Mucosa of descending colon (tissue), 3 donors: ENCODE measurements around the gene RXRG. TPM values are rescaled to one million over a fixed set of nuclear protein-coding genes. Genes with fewer than 3 reads are reported as not detected.

Experiments
- ATAC-seq: fragments of 200-7000 bp; cut with Tn5 transposase; one replicate; pipeline ENCODE4 v1.9.1; 2020; ENCODE audit warnings: mild to moderate bottlenecking, moderate library complexity
- DNase-seq, 3 donors: peaks; one replicate each; pipeline ENCODE4 v3.0.0-alpha.2; 2020
- H3K36me3 ChIP-seq: fragments of 200-600 bp; one replicate; pipeline ENCODE4 v1.8.0; 2021; ENCODE audit warnings: low read depth, mild to moderate bottlenecking
- H3K4me1 ChIP-seq: fragments of 200-600 bp; one replicate; pipeline ENCODE4 v1.8.0; 2021; ENCODE audit warnings: low read depth, mild to moderate bottlenecking
- H3K4me3 ChIP-seq: fragments of 200-600 bp; one replicate; pipeline ENCODE4 v1.8.0; 2021; ENCODE audit warnings: mild to moderate bottlenecking
- H3K9me3 ChIP-seq: fragments of 200-600 bp; one replicate; pipeline ENCODE4 v1.8.0; 2021; ENCODE audit warnings: mild to moderate bottlenecking
- intact Hi-C, 2 donors: fragments of 100-400 bp; cut with DNase I in 1 of 2; cut with micrococcal nuclease in 1 of 2; formaldehyde crosslinking; loops; one replicate each; pipeline versions ENCODE4 v1.11.0 to v1.11.1; 2022; cut with DNase I, micrococcal nuclease
- total RNA-seq, 3 donors: library from RNA; stranded (reverse); fragmentation: NEBNext Ultra II Directional in 2 of 3; extraction: Animal tissue kit (Norgen Biotek cat#: 25700) in 2 of 3; gene quantifications; one replicate each; pipeline versions ENCODE4 v1.2.1 to v1.2.4, GENCODE V29; 2021 to 2023
- TF ChIP-seq, protein P1 (sequence below): fragments of 200-600 bp; IDR thresholded peaks from one replicate; pipeline ENCODE4 v1.8.0; 2022; ENCODE audit warnings: antibody characterized with exemption, mild to moderate bottlenecking
- donor health status: DM: no; HTN: no; CAD: no; lungs with moderate emphysema.
- donor health status: DM: no; HTN: no; CAD: no.
- donor health status: DM: no; HTN: yes; CAD: no.

The RXRG gene
- total RNA-seq, 3 donors from 2014 or later = 0.29 to 1.8 (median 1.1) TPM

DNA sequence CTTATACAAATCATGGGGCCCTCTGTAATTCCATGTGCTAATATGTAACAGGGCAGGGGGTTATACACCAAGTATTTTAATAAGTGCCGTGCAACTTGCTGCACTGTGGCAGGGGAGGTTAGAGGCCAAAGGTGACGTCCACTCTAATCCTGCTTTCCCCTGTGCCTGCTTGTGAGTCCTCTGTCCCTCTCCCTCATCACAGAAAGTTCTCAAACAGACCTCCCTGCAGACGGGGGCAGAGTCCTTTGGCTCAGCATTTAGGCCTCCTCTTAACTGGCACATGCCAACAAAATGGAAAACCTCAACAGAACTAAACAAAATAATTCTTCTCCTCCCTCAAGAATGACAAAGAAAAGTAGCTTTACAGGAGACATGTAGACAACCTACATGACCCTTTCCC lies 2.9 kb downstream of the RXRG start:
- TF ChIP-seq, protein P1, sequence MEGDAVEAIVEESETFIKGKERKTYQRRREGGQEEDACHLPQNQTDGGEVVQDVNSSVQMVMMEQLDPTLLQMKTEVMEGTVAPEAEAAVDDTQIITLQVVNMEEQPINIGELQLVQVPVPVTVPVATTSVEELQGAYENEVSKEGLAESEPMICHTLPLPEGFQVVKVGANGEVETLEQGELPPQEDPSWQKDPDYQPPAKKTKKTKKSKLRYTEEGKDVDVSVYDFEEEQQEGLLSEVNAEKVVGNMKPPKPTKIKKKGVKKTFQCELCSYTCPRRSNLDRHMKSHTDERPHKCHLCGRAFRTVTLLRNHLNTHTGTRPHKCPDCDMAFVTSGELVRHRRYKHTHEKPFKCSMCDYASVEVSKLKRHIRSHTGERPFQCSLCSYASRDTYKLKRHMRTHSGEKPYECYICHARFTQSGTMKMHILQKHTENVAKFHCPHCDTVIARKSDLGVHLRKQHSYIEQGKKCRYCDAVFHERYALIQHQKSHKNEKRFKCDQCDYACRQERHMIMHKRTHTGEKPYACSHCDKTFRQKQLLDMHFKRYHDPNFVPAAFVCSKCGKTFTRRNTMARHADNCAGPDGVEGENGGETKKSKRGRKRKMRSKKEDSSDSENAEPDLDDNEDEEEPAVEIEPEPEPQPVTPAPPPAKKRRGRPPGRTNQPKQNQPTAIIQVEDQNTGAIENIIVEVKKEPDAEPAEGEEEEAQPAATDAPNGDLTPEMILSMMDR = no peak
- ATAC-seq (no peak), DNase-seq (no peak)
- intact Hi-C loops = no loop called here
- H3K4me3 ChIP-seq = no peak overlapping the region
- no peaks in the 10 kb centered on the region for H3K9me3 ChIP-seq
- no peaks in the 10 kb centered on the region for H3K36me3 ChIP-seq
- H3K4me1 ChIP-seq = no peaks in the 10 kb centered on the region

- H3K4me3 ChIP-seq = no peak overlapping the region
- ATAC-seq = no peak
- no peaks in the 10 kb centered on the region for H3K9me3 ChIP-seq
- DNase-seq = no peak
- no peaks in the 10 kb centered on the region for H3K4me1 ChIP-seq
- TF ChIP-seq, protein P1 = no peak
- intact Hi-C loops = no loop called here
- H3K36me3 ChIP-seq = no peaks in the 10 kb centered on the region
Observed at GRCh38 chr1:165441166-165441880, 3.6 kb downstream of the RXRG start.

DNA sequence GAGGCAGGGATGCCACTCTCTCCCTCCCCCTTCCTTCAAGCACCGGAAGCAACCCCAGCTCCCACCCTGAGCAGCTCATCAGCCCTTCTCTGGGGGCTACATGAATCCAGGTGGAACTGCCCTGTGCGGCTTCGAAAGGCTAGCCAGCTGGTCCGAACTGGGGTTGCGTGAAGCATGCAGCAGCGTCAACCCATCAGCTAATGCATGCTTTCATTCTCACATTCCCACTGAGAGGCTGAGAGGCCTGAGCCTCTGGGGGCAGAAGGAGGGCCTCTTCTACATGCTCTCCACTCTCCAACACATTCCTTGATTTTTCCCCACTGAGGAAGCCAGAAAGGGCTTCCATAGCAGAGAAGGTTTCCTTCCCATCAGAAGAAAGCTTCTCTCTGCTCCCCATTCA lies 5.6 kb downstream of the RXRG start:
- DNase-seq (no peak), ATAC-seq (no peak)
- Histone ChIP-seq H3K9me3 (no peaks in the 10 kb centered on the region), H3K4me1 (no peaks in the 10 kb centered on the region), H3K4me3 (no peak overlapping the region), H3K36me3 (no peaks in the 10 kb centered on the region)
- TF ChIP-seq, protein P1 = no peak
- intact Hi-C loops = no loop called here

DNA sequence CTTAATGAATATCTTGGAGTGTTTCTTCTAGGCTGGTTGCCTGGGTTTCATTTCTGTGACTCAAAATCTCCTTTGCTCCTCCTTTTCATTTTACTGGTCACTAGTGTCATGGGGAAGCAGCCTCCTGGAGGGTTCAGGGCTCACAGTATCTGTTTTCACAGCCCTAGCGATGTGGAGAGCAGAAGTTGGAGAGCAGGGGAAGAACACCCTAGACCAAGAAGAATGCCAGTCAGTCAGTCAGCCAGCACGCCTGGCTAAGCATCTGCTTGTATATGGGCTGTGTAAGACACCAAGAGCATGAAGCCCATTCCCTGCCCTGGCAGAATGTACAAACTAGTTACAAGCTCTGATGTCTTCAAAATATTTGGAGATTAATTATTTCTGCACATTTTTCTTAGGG lies 7.9 kb downstream of the RXRG start:
- no peak for ATAC-seq
- H3K4me1 ChIP-seq = no peaks in the 10 kb centered on the region
- intact Hi-C loops = no loop called here
- no peak for DNase-seq
- TF ChIP-seq, protein P1 = no peak
- no peaks in the 10 kb centered on the region for H3K9me3 ChIP-seq
- H3K36me3 ChIP-seq = no peaks in the 10 kb centered on the region
- no peak overlapping the region for H3K4me3 ChIP-seq

DNA sequence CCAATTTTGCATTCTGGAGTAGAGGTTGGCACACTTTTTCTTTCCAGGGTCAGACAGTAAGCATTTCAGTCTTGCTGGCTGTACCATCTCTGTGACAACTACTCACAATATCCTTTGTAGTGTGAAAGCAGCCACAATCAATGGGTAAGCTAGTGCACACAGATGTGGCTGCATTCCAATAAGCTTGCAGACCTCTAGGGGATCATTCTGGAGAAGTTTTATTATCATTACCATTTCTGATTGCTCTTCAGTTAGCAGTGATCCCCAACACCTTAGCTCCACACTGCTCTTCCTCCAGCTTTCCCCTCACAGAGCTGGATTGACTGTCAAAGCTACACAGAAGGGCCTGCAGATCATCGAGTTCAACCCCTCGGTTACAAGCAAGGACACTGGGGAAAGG lies 9.1 kb downstream of the RXRG start:
- Histone ChIP-seq H3K4me3 (no peak overlapping the region), H3K9me3 (no peaks in the 10 kb centered on the region), H3K36me3 (no peaks in the 10 kb centered on the region), H3K4me1 (no peaks in the 10 kb centered on the region)
- TF ChIP-seq, protein P1 = no peak
- no peak for ATAC-seq
- intact Hi-C loops = no loop called here
- DNase-seq = no peak

DNA sequence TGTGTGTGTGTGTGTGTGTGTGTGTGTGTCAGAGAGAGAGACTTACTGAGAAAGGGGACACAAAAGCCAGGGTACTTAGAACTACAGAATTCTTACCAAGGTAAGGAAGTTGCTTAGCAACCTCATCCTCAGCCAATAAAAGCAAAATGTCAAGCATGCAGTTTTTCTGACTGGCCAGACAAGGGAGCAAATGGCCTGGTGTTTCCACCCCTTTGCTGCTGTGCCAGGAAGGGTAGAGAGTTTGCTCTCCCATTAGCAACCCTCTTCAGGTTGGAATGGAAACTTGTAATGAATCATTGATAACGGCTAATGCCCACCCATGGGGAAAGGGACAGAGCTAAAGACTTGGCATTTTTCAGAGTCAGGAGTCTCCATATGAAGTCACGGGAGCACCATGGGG lies 10.6 kb downstream of the RXRG start:
- Histone ChIP-seq H3K4me1 (no peaks in the 10 kb centered on the region), H3K4me3 (no peak overlapping the region), H3K36me3 (no peaks in the 10 kb centered on the region), H3K9me3 (no peaks in the 10 kb centered on the region)
- no peak for ATAC-seq
- intact Hi-C loops = no loop called here
- DNase-seq = no peak
- TF ChIP-seq, protein P1 = no peak
